NT2/D1 (cell line): ENCODE results near the gene OSBPL10.

Experiments used
- YY1 ChIP-seq: IDR thresholded peaks from 2 replicates; pipeline ENCODE4 v1.6.1; 2011; ENCODE audit not compliant: insufficient read length, insufficient read depth
- ZNF274 ChIP-seq: IDR thresholded peaks from 2 replicates; pipeline ENCODE4 v1.6.1; 2011; ENCODE audit warnings: mild to moderate bottlenecking, low read depth, low read length

DNA sequence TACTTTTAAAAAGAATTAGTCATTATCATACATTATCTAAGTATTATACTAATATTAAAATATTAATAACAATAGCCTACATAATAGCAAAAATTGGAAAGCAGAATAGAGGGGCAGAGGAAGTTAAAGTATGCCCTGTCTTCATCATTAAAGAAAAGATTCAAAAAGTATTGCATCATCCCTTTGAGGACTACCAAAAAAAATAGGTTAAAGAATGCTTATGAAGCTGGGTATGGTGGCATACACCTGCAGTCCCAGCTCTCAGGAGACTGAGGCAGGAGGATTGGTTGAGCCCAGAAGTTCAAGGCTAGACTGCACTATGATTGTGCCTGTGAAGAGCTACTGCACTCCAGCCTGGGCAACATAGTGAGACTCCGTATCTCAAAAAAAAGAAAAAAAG is 240.7 kb downstream of the OSBPL10 start:
- TF ChIP-seq YY1 = no peak
- TF ChIP-seq ZNF274 = no peak
